HEK293 (cell line): ENCODE results near the gene OR5AL1.

Experiments
- CTCF ChIA-PET: fragments of 350-600 bp; formaldehyde crosslinking; extraction: SDS; loops from one replicate; lab custom pipeline; 2021; ENCODE audit warnings: antibody characterized with exemption; lab: Yijun Ruan, JAX
- POLR2A ChIA-PET: fragments of 300-600 bp; formaldehyde crosslinking; extraction: SDS; loops from one replicate; lab custom pipeline; 2020; ENCODE audit warnings: antibody characterized with exemption, inconsistent platforms; lab: Yijun Ruan, JAX
- H3K27ac ChIP-seq: fragments of 200-500 bp; sonication (Bioruptor generic); 2 replicates; pipeline ENCODE4 v1.5.1; 2014; ENCODE audit warnings: low read depth, low read length, control low read depth, inconsistent platforms; ENCODE audit errors: extremely low read depth
- H3K36me3 ChIP-seq, 2 experiments: fragments of 200-500 bp in 1 of 2; sonication (Bioruptor generic) in 1 of 2; 1 replicate in 1 of 2; 2 replicates in 1 of 2; pipeline ENCODE4 v1.5.1; 2014 to 2017; ENCODE audit warnings: inconsistent platforms in 2 of 2, low read length in 2 of 2; ENCODE audit not compliant: control insufficient read depth in 2 of 2, insufficient read depth in 1 of 2
- H3K4me1 ChIP-seq: fragments of 200-500 bp; sonication (Bioruptor generic); 2 replicates; pipeline ENCODE4 v1.5.1; 2014; ENCODE audit warnings: mild to moderate bottlenecking, low read length, inconsistent platforms; ENCODE audit not compliant: control insufficient read depth, insufficient read depth
- H3K4me3 ChIP-seq: 2 replicates; pipeline ENCODE4 v1.5.1; 2011; ENCODE audit warnings: low read depth, mild to moderate bottlenecking, control low read depth, low read length, moderate library complexity
- H3K9me3 ChIP-seq: fragments of 200-500 bp; sonication (Bioruptor generic); 2 replicates; pipeline ENCODE4 v1.5.1; 2014; ENCODE audit warnings: low read depth, low read length, inconsistent platforms; ENCODE audit not compliant: control insufficient read depth, insufficient read depth
- MZF1 ChIP-seq: fragments of 450-650 bp; formaldehyde crosslinking; IDR thresholded peaks from 2 replicates; pipeline ENCODE4 v1.5.1; 2017; ENCODE audit warnings: missing biosample characterization, missing genetic modification characterization, borderline replicate concordance
- SALL2 ChIP-seq: fragments of 450-650 bp; formaldehyde crosslinking; IDR thresholded peaks from 2 replicates; pipeline ENCODE4 v1.5.0; 2017; ENCODE audit warnings: missing biosample characterization, mild to moderate bottlenecking, missing genetic modification characterization, borderline replicate concordance
- SCRT2 ChIP-seq: fragments of 450-650 bp; formaldehyde crosslinking; IDR thresholded peaks from 2 replicates; pipeline ENCODE4 v1.5.1; 2016; ENCODE audit warnings: missing biosample characterization, missing genetic modification characterization
- SETDB1 ChIP-seq: IDR thresholded peaks from one replicate; pipeline ENCODE4 v1.6.1; 2017; ENCODE audit warnings: mild to moderate bottlenecking, low read length, moderate library complexity, mixed read lengths; ENCODE audit not compliant: insufficient read length
- SP2 ChIP-seq: fragments of 450-650 bp; formaldehyde crosslinking; IDR thresholded peaks from 2 replicates; pipeline ENCODE4 v1.5.1; 2016; ENCODE audit warnings: missing biosample characterization, missing genetic modification characterization
- SP3 ChIP-seq: fragments of 450-650 bp; formaldehyde crosslinking; IDR thresholded peaks from 2 replicates; pipeline ENCODE4 v1.5.1; 2016; ENCODE audit warnings: missing biosample characterization, missing genetic modification characterization
- TRIM28 ChIP-seq: IDR thresholded peaks from 2 replicates; pipeline ENCODE4 v1.6.1; 2011; ENCODE audit warnings: low read length, control low read depth, borderline replicate concordance
- ZIC2 ChIP-seq: fragments of 450-650 bp; formaldehyde crosslinking; IDR thresholded peaks from 2 replicates; pipeline ENCODE4 v1.5.1; 2016; ENCODE audit warnings: missing biosample characterization, missing genetic modification characterization
- ZNF16 ChIP-seq: fragments of 450-650 bp; formaldehyde crosslinking; IDR thresholded peaks from 2 replicates; pipeline ENCODE4 v1.5.1; 2016; ENCODE audit warnings: low read depth, missing biosample characterization, missing genetic modification characterization
- ZNF174 ChIP-seq: fragments of 450-650 bp; formaldehyde crosslinking; IDR thresholded peaks from 2 replicates; pipeline ENCODE4 v1.5.0; 2017; ENCODE audit warnings: missing biosample characterization, mild to moderate bottlenecking, missing genetic modification characterization
- ZNF19 ChIP-seq: fragments of 450-650 bp; formaldehyde crosslinking; IDR thresholded peaks from 2 replicates; pipeline ENCODE4; 2016; ENCODE audit warnings: missing biosample characterization, missing genetic modification characterization, low read depth
- ZNF2 ChIP-seq: fragments of 450-650 bp; formaldehyde crosslinking; IDR thresholded peaks from 2 replicates; pipeline ENCODE4 v1.5.1; 2016; ENCODE audit warnings: missing biosample characterization, missing genetic modification characterization
- ZNF221 ChIP-seq: fragments of 450-650 bp; formaldehyde crosslinking; IDR thresholded peaks from 2 replicates; pipeline ENCODE4 v1.5.1; 2017; ENCODE audit warnings: missing biosample characterization, missing genetic modification characterization, borderline replicate concordance
- ZNF37A ChIP-seq: fragments of 450-650 bp; IDR thresholded peaks from 2 replicates; pipeline ENCODE4 v1.5.1; 2018; ENCODE audit warnings: missing biosample characterization, missing genetic modification characterization
- ZNF394 ChIP-seq: fragments of 450-650 bp; formaldehyde crosslinking; IDR thresholded peaks from 2 replicates; pipeline ENCODE4 v1.5.1; 2016; ENCODE audit warnings: missing biosample characterization, missing genetic modification characterization, mild to moderate bottlenecking, moderate library complexity, borderline replicate concordance
- ZNF529 ChIP-seq: fragments of 450-650 bp; formaldehyde crosslinking; IDR thresholded peaks from 2 replicates; pipeline ENCODE4 v1.5.1; 2017; ENCODE audit warnings: missing genetic modification characterization, missing biosample characterization; ENCODE audit not compliant: insufficient replicate concordance
- ZNF558 ChIP-seq: fragments of 450-650 bp; formaldehyde crosslinking; IDR thresholded peaks from 2 replicates; pipeline ENCODE4 v1.5.1; 2016; ENCODE audit warnings: missing biosample characterization, missing genetic modification characterization
- ZNF560 ChIP-seq: fragments of 450-650 bp; formaldehyde crosslinking; IDR thresholded peaks from 2 replicates; pipeline ENCODE4 v1.5.1; 2017; ENCODE audit warnings: missing biosample characterization, missing genetic modification characterization, borderline replicate concordance
- ZNF623 ChIP-seq: fragments of 450-650 bp; formaldehyde crosslinking; IDR thresholded peaks from 2 replicates; pipeline ENCODE4 v1.5.1; 2016; ENCODE audit warnings: missing biosample characterization, missing genetic modification characterization
- ZNF677 ChIP-seq: fragments of 450-650 bp; IDR thresholded peaks from 2 replicates; pipeline ENCODE4 v1.5.0; 2018; ENCODE audit warnings: missing biosample characterization, mild to moderate bottlenecking, missing genetic modification characterization, moderate library complexity
- ZNF701 ChIP-seq: fragments of 450-650 bp; formaldehyde crosslinking; IDR thresholded peaks from 2 replicates; pipeline ENCODE4 v1.5.1; 2016; ENCODE audit warnings: missing biosample characterization, missing genetic modification characterization
- ZSCAN30 ChIP-seq: fragments of 450-650 bp; IDR thresholded peaks from 2 replicates; pipeline ENCODE4 v1.5.1; 2018; ENCODE audit warnings: missing biosample characterization, mild to moderate bottlenecking, missing genetic modification characterization, moderate library complexity
- TF ChIP-seq, protein P1 (sequence below): fragments of 450-650 bp; formaldehyde crosslinking; IDR thresholded peaks from 2 replicates; pipeline ENCODE4 v1.5.1; 2016; ENCODE audit warnings: missing biosample characterization, missing genetic modification characterization
- TF ChIP-seq, protein P2 (sequence below): fragments of 450-650 bp; formaldehyde crosslinking; IDR thresholded peaks from 2 replicates; pipeline ENCODE4 v1.5.1; 2017; ENCODE audit warnings: missing biosample characterization, missing genetic modification characterization
- TF ChIP-seq, protein P3 (sequence below): fragments of 450-650 bp; formaldehyde crosslinking; IDR thresholded peaks from 2 replicates; pipeline ENCODE4 v1.5.1; 2016; ENCODE audit warnings: missing biosample characterization, missing genetic modification characterization, low read depth
- TF ChIP-seq, protein P4 (sequence below): fragments of 450-650 bp; IDR thresholded peaks from 2 replicates; pipeline ENCODE4 v1.5.1; 2018; ENCODE audit warnings: missing biosample characterization, missing genetic modification characterization
- TF ChIP-seq, protein P5 (sequence below): fragments of 450-650 bp; formaldehyde crosslinking; IDR thresholded peaks from 2 replicates; pipeline ENCODE4 v1.5.1; 2016; ENCODE audit warnings: missing biosample characterization, missing genetic modification characterization
- TF ChIP-seq, protein P6 (sequence below): fragments of 450-650 bp; formaldehyde crosslinking; IDR thresholded peaks from 2 replicates; pipeline ENCODE4 v1.5.1; 2016; ENCODE audit warnings: missing biosample characterization, missing genetic modification characterization

The OR5AL1 gene

DNA sequence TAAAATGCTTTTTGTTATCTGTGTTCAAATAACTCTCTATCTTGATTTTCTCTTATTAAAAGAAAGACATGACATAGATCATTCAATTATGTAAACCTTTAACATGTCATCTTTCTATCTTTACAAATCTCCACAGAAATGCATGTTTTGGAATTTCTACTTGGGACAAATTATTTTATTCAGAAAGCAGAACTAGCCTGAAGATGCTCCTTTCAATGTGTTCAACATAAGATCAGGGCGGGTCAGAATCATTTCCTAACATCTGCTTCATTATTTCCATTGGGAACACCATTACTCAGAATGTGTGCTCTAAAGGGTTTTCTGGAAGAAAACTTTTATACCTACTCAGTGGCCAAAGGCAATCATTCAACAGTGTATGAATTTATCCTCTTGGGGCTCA lies at the start of gene OR5AL1:
OR5AL1 (plus strand) TSS at position 301 of the 400 bp plus-strand sequence.
- POLR2A ChIA-PET, result no interaction called here
- CTCF ChIA-PET, result no interaction called here

DNA sequence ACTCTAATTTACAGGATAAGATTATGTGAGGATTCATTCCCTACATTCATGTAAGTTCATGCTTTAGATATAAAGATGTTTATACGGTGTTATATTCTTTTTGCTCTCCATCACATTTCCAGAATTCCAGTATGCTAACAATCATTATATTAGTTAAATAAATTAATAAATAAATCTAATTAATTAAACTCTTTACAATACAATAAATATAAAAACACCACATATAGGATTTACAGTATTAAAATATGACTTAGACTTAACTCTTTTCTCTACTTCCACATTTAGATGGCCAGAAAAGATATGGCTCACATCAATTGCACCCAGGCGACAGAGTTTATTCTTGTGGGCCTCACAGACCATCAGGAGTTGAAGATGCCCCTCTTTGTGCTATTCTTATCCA lies 37.2 kb upstream of the OR5AL1 start, which contains the start of gene OR8U1:
OR8U1 (plus strand) TSS at position 301 of the 400 bp plus-strand sequence; CDS start at position 301, 0 bp downstream.
- Histone ChIP-seq H3K36me3 (no peaks in the 10 kb centered on the region), H3K4me1 (no peaks in the 10 kb centered on the region), H3K9me3 (no peaks in the 10 kb centered on the region), H3K4me3 (no peak within 1 kb of the TSS), H3K27ac (no peak within 1 kb of the TSS)
- no peak for TF ChIP-seq SP2 (tag by site-specific recombination)
- no peak for TF ChIP-seq ZNF37A (tag by site-specific recombination)
- TF ChIP-seq ZNF623 (tag by site-specific recombination), result no peak
- TF ChIP-seq ZSCAN30 (tag by site-specific recombination), result no peak
- TF ChIP-seq ZNF394 (tag by site-specific recombination), result no peak
- TF ChIP-seq ZNF560 (tag by site-specific recombination), result no peak
- TF ChIP-seq ZNF677 (tag by site-specific recombination), result no peak
- TF ChIP-seq, protein P1, sequence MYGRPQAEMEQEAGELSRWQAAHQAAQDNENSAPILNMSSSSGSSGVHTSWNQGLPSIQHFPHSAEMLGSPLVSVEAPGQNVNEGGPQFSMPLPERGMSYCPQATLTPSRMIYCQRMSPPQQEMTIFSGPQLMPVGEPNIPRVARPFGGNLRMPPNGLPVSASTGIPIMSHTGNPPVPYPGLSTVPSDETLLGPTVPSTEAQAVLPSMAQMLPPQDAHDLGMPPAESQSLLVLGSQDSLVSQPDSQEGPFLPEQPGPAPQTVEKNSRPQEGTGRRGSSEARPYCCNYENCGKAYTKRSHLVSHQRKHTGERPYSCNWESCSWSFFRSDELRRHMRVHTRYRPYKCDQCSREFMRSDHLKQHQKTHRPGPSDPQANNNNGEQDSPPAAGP (tag by site-specific recombination), result no peak
- no peak for TF ChIP-seq ZNF701 (tag by site-specific recombination)
- TF ChIP-seq, protein P2, sequence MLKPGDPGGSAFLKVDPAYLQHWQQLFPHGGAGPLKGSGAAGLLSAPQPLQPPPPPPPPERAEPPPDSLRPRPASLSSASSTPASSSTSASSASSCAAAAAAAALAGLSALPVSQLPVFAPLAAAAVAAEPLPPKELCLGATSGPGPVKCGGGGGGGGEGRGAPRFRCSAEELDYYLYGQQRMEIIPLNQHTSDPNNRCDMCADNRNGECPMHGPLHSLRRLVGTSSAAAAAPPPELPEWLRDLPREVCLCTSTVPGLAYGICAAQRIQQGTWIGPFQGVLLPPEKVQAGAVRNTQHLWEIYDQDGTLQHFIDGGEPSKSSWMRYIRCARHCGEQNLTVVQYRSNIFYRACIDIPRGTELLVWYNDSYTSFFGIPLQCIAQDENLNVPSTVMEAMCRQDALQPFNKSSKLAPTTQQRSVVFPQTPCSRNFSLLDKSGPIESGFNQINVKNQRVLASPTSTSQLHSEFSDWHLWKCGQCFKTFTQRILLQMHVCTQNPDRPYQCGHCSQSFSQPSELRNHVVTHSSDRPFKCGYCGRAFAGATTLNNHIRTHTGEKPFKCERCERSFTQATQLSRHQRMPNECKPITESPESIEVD, result no peak
- TF ChIP-seq, protein P3, sequence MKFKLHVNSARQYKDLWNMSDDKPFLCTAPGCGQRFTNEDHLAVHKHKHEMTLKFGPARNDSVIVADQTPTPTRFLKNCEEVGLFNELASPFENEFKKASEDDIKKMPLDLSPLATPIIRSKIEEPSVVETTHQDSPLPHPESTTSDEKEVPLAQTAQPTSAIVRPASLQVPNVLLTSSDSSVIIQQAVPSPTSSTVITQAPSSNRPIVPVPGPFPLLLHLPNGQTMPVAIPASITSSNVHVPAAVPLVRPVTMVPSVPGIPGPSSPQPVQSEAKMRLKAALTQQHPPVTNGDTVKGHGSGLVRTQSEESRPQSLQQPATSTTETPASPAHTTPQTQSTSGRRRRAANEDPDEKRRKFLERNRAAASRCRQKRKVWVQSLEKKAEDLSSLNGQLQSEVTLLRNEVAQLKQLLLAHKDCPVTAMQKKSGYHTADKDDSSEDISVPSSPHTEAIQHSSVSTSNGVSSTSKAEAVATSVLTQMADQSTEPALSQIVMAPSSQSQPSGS (tag by site-specific recombination), result no peak
- TF ChIP-seq MZF1 (tag by site-specific recombination), result no peak
- POLR2A ChIA-PET, result no interaction called here
- CTCF ChIA-PET, result no interaction called here

More for the DNA sequence above, at the start of gene OR5AL1:
- no peak for TF ChIP-seq ZNF2
- TF ChIP-seq, protein P4, sequence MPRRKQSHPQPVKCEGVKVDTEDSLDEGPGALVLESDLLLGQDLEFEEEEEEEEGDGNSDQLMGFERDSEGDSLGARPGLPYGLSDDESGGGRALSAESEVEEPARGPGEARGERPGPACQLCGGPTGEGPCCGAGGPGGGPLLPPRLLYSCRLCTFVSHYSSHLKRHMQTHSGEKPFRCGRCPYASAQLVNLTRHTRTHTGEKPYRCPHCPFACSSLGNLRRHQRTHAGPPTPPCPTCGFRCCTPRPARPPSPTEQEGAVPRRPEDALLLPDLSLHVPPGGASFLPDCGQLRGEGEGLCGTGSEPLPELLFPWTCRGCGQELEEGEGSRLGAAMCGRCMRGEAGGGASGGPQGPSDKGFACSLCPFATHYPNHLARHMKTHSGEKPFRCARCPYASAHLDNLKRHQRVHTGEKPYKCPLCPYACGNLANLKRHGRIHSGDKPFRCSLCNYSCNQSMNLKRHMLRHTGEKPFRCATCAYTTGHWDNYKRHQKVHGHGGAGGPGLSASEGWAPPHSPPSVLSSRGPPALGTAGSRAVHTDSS, result no peak
- TF ChIP-seq SETDB1, result no peak
- TF ChIP-seq, protein P5, sequence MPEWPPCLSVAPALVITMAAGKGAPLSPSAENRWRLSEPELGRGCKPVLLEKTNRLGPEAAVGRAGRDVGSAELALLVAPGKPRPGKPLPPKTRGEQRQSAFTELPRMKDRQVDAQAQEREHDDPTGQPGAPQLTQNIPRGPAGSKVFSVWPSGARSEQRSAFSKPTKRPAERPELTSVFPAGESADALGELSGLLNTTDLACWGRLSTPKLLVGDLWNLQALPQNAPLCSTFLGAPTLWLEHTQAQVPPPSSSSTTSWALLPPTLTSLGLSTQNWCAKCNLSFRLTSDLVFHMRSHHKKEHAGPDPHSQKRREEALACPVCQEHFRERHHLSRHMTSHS (tag by site-specific recombination), result no peak
- TF ChIP-seq ZNF558 (tag by site-specific recombination), result no peak
- TF ChIP-seq ZNF16 (tag by site-specific recombination), result no peak
- TF ChIP-seq, protein P6, sequence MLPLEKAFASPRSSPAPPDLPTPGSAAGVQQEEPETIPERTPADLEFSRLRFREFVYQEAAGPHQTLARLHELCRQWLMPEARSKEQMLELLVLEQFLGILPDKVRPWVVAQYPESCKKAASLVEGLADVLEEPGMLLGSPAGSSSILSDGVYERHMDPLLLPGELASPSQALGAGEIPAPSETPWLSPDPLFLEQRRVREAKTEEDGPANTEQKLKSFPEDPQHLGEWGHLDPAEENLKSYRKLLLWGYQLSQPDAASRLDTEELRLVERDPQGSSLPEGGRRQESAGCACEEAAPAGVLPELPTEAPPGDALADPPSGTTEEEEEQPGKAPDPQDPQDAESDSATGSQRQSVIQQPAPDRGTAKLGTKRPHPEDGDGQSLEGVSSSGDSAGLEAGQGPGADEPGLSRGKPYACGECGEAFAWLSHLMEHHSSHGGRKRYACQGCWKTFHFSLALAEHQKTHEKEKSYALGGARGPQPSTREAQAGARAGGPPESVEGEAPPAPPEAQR (tag by site-specific recombination), result no peak
- TF ChIP-seq ZNF221 (tag by site-specific recombination), result no peak
- TF ChIP-seq ZNF174, result no peak
- TF ChIP-seq ZIC2, result no peak
- TF ChIP-seq SALL2, result no peak
- no peak for TF ChIP-seq ZNF529
- no peak for TF ChIP-seq ZNF19
- no peak for TF ChIP-seq SCRT2 (tag by site-specific recombination)
- no peak for TF ChIP-seq SP3 (tag by site-specific recombination)
- no peak for TF ChIP-seq TRIM28
- Histone ChIP-seq H3K27ac (no peak within 1 kb of the TSS), H3K9me3 (no peaks in the 10 kb centered on the region), H3K36me3 (no peaks in the 10 kb centered on the region), H3K4me1 (no peaks in the 10 kb centered on the region), H3K4me3 (no peak within 1 kb of the TSS)
